GM19035 (cell line): Measurements from ENCODE around the gene ARL5C.

Experiments used
- ATAC-seq: cut with Tn5 transposase; IDR thresholded peaks from one replicate; pipeline ENCODE4 v1.9.1; 2021; ENCODE audit not compliant: unreplicated experiment

Gene ARL5C

GRCh38 chr17:39194089-39194984 is 28.4 kb upstream of the ARL5C start:
- no peak for ATAC-seq

DNA sequence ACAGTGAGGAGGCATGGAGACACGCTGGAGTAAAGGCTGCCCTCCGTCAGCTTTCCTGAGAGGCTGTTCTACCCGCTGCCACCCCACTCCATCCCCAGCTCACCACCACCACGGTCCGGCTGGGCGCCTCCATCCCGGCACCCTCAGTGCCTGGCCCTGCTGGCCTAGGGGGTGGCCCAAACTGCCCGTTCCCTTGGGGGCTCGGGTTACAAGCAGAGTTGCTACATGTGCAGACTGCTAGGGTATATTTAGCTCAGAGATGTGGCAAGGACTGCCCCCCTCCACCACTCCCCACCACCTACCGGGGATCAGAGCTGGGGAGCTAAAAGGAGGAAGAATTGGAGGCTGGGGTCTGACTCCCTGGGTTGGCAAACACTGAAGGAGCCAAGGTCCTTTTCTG is 27.4 kb upstream of the ARL5C start:
- ATAC-seq = no peak

DNA sequence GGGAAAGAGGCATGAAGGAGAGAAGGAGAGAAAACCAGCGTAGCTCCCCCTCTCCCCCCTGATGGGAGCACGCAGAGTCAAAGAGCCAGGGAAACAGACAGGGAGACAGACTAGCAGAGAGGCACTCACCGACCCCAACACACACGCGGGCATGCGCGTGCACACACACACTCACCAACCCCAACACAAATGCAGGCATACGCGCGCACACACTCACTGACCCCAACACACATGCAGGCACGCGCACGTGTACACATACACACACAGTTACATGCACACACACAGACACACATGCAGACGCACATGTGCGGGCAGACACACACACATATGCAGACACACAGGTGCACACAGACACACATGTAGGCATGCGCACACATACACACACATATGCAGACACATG is 26.9 kb upstream of the ARL5C start:
- ATAC-seq = no peak

GRCh38 chr17:39191750-39192510 is 26.0 kb upstream of the ARL5C start:
- ATAC-seq = no peak

DNA sequence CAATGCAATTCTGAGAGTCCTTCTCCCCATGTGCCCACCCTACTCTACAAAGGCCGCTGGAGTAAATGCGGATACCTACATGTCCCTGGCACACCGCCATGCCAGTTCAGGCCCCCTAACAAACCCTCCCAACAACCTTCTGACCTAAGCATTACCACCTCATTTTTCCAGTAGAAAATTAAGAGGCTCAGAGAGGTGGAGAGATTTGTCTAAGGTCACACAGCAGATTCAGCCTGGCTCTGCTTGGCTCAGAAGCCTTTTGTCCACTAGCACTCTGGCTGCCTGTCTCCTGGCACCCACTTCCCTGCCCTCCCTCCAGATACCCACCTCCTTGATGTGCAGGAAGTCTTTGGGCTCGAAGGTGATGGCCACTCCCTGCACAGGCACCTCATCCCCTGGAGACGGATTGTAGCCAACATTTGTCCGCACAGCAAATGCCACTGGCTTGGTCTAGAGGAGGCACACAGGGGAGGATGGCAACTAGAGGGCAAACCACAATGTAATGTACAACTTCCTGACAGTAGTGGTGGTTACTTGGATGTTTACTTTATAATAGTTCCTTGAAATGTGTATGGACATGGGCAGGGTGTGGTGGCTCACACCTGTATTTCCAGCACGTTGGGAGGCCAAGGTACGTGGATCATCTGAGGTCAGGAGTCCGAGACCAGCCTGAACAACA is 21.3 kb upstream of the ARL5C start:
- ATAC-seq = no peak

GRCh38 chr17:39186481-39187002 is 20.6 kb upstream of the ARL5C start:
- ATAC-seq = no peak

DNA sequence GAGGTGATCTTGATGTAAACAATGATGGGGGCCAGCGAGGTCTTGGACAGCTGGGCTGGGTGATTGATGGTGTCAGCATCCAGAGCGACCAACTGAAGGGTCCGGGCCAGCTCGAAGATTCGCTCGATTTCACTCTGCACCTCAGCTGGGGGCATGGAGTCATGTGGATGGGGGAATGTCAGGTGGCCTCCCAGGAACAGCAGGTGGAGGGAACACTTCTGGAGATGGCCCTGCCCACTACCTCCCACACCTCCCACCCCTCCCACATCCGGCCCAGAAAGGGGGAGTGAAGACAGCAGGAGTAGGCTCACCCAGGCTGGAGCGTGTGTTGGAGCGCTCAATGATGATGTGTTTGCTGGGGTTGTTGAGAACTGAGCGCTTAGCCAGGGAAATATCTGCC is 17.8 kb upstream of the ARL5C start:
- no peak for ATAC-seq

- ATAC-seq = no peak
Observed at GRCh38 chr17:39183045-39183444, 17.1 kb upstream of the ARL5C start.

GRCh38 chr17:39181303-39181702 is 15.3 kb upstream of the ARL5C start:
- ATAC-seq = no peak

- ATAC-seq = no peak
Observed at GRCh38 chr17:39178536-39178935, 12.6 kb upstream of the ARL5C start.

GRCh38 chr17:39177256-39177655 is 11.3 kb upstream of the ARL5C start:
- no peak for ATAC-seq

DNA sequence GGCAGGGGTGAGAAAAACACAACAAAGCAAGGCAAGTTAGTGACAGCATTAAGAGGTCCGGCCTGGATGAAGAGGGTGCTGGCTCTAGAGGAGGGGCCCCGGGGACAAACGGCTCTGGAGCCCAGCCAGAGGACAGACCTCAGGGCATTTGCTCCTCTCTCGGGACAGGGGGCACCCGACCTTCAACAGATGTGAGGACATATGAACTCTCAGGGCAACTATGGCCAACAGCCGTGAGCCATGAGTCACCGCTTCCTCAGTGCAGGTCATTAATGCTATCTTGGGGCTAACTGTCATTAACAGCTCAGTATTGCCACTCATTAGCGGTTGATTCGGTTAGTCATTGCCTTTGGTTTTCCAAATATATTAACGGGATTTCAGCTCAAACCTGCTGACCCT is 9.7 kb upstream of the ARL5C start:
- ATAC-seq = no peak

DNA sequence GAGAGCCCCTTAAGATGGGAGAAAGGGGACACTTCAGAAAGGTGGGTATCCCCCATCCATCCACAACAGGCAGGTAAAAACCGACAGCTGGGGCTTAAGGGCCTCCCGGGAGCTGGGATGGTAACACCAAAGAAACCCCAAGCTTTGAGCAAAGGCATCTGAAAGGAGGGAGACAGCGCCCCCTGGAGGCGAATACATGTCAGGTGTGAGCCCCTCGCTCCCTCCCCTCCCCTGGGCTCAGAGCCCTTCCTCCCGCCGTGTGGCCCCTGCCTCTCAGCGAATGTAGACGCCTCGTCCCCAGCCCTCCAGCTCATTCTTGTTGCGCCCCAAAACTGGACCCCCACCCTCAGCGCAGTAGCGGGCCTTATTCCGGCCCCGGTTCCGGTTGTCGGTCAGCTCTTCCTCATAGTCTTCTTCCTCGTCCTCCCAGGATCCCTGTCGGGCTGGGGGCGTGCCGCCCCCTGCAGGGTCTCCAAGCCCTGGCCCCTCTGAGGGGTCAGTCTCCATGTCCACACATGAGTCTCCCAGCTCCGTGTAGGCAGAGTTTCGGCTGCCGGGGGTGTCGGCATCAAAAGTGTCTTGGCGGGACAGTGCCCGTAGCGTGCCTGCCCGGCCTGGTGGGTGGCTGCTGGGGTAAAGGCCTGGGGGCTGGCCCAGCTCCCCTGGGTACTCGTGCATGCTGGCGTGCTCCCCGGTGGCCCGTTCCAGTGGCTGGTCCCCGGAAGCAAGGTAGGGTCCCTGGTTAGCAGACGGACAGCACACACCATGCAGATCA is 9.1 kb upstream of the ARL5C start:
- no peak for ATAC-seq

GRCh38 chr17:39173526-39174274 is 7.7 kb upstream of the ARL5C start:
- no peak for ATAC-seq

- no peak for ATAC-seq
Observed at GRCh38 chr17:39173080-39173479, 7.1 kb upstream of the ARL5C start.

GRCh38 chr17:39171933-39172332 is 6.0 kb upstream of the ARL5C start:
- no peak for ATAC-seq

DNA sequence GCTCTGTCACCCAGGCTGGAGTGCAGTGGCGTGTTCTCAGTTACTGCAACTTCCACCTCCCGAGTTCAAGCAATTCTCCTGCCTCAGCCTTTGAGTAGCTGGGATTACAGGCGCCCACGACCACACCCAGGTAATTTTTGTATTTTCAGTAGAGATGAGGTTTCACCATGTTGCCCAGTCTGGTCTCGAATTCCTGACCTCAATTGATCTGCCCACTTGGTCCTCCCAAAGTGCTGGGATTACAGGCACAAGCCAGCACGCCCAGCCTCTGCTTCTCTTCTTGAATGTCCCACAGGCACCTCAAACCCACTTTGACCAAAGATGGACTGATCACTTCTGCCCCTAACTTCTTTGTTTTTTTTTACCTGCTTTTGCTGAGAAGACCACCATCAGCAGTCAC is 4.6 kb upstream of the ARL5C start:
- ATAC-seq = no peak

GRCh38 chr17:39170109-39170508 is 4.1 kb upstream of the ARL5C start:
- no peak for ATAC-seq

- no peak for ATAC-seq
Observed at GRCh38 chr17:39169518-39169917, 3.6 kb upstream of the ARL5C start.

DNA sequence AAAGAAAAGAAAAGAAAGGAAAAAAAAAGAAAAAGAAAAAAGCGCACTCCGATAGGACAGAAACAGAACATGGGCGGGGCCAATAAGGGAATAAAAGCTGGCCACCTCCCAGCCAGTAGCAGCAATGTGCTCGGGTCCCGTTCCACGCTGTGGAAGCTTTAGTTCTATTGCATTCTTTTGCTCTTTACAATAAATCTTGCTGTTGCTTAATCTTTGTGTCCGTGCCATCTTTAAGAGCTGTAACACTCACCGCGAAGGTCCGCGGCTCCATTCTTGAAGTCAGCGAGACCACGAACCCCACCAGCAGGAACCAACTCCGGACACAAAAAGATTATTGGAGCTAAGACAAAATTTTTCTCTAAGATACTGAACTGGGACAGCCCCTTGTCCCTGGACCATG is 3.1 kb upstream of the ARL5C start:
- no peak for ATAC-seq
